Measurements from ENCODE around the gene SLC1A5. TPM values are rescaled to one million over a fixed set of nuclear protein-coding genes. Genes with fewer than 3 reads are reported as not detected.
"Not testable (repeated sequence)": the region's sequence is repeated elsewhere in the genome, so short reads cannot be mapped to it uniquely, and the experiment has no call there.

The SLC1A5 gene
- total and polyA plus RNA-seq, 2 donors, result 22.5 to 32.2 TPM

DNA sequence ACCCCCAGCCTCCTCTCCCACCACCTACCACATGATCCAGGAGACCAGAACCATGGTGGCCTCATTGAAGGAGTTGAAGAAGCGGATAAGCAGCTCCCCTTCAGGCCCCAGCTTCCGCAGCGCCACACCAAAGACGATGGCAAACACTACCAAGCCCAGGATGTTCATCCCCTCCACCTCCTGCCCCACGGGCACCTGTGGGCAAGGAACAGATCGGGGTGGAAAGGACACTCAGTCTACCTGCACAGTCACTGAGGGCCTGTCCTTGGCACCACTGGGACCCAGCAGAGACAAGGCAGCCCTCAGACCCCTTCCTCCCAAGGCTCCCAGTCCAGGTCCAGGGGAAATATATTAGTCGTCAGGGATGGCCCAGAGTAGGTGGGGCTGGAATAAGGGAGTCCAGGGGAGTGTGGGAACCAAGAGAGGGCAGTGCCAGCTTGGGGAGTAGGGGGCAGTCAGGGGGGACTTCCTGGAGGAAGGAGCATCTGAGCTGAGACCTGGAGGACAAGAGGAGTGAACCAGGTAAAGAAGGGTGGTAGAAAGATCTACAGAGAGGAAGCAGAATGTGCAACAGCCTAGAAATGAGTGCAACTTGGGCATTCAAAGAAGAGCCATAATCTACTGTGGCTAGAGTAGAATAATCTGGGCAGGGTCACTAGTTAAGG lies 5.9 kb downstream of the SLC1A5 start:
- no peak overlapping the region for H3K4me3 ChIP-seq (ENCODE audit: low read length in 2 of 2)
- H3K4me1 ChIP-seq (ENCODE audit: control insufficient read depth in 2 of 2, insufficient read depth in 2 of 2, low read length in 2 of 2), result peaks cover 26 to 41% of the 10 kb centered on the region in 2 donors
- 98% methylated on average over 7 of the region's 7 CpGs for WGBS
- H3K36me3 ChIP-seq (ENCODE audit: control insufficient read depth in 2 of 2, insufficient read depth in 2 of 2, low read length in 1 of 2), result peaks cover 42 to 44% of the 10 kb centered on the region in 2 donors
- H3K27ac ChIP-seq (ENCODE audit: low read depth in 1 of 2, low read length in 1 of 2), result no peak overlapping the region
- no peak for DNase-seq (ENCODE audit: low read depth in 6 of 9, low spot score in 9 of 9)
- no peaks in the 10 kb centered on the region for H3K27me3 ChIP-seq (ENCODE audit: control insufficient read depth in 2 of 2, insufficient read depth in 1 of 2, low read length in 1 of 2)
- H3K9me3 ChIP-seq (ENCODE audit: control insufficient read depth in 2 of 2, insufficient read depth in 1 of 2, low read length in 1 of 2), result no peaks in the 10 kb centered on the region

DNA sequence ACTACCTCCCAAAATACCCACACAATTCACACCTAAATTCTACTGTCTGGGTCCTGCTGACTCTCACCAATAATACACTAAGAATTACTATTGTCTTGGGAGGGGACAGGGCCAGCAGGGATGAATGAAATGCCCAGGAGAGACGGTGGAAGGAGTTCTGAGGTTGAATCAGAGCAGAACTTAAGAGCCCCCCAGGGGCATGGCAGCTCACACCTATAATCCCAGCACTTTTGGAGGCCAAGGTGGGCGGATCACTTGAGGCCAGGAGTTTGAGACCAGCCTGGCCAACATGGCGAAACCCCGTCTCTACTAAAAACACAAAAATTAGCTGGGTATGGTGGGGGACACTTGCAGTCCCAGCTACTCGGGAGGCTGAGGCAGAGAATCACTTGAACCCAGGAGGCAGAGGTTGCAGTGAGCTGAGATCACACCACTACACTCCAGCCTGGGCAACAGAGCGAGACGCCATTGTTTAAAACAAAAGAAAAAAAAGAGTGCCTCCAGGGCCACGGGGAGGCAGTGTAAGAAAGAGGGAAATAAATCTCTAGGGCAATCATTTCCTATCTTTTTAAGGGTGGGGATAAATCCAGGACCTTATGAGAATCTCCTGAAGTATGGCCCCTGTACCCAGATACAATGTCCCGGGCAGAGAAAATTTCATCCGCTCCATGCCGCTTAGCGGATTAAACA lies 10.3 kb downstream of the SLC1A5 start:
- 92% methylated on average over 12 of the region's 12 CpGs for WGBS
- DNase-seq (ENCODE audit: low read depth in 6 of 9, low spot score in 9 of 9); H3K4me3 ChIP-seq (ENCODE audit: low read length in 2 of 2); H3K4me1 ChIP-seq (ENCODE audit: control insufficient read depth in 2 of 2, insufficient read depth in 2 of 2, low read length in 2 of 2); H3K27ac ChIP-seq (ENCODE audit: low read depth in 1 of 2, low read length in 1 of 2); H3K9me3 ChIP-seq (ENCODE audit: control insufficient read depth in 2 of 2, insufficient read depth in 1 of 2, low read length in 1 of 2); H3K27me3 ChIP-seq (ENCODE audit: control insufficient read depth in 2 of 2, insufficient read depth in 1 of 2, low read length in 1 of 2): not testable (repeated sequence)
- peaks cover 64 to 66% of the 10 kb centered on the region in 2 donors for H3K36me3 ChIP-seq (ENCODE audit: control insufficient read depth in 2 of 2, insufficient read depth in 2 of 2, low read length in 1 of 2)

DNA sequence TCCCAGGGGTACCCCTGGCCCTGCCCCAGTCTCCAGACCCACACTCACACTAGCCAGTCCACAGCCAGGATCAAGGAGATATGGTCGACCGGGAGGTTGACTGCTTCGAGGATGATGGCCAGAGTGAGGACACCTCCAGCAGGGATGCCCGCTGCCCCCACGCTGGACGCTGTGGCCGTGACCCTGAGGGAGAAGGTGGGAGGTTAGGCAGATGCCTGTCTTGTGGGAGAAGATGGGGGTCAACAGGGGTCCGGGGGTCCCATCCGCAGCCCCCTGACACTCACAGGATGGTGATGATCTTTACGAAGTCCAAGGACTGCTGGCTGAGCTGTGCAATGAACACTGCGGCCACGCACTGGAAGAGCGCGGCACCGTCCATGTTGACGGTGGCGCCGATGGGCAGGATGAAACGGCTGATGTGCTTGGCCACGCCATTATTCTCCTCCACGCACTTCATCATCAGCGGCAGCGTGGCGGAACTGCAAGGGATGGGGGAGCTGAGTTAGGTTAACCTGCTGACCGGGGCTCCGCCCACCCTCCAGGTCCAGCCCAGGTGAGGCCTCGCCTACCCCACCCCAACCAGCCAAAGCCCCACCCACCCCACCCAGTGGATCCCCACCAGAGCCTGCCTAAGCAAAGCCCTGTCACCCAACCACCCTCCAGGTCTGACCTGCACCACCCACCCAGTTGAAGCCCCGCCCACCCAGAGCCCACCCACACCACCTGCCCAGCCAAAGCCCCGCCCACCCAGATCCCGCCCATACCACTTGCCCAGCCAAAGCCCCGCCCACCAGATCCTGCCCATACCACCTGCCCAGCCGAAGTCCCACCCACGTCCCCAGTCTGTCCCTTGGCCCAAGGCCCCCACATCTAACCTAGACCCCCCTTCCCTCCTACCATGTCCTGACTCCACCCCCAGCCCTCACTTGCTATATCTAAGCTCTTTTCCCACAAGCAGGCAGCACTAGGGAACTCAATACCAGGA lies 11.2 kb downstream of the SLC1A5 start:
- Histone ChIP-seq H3K36me3 (ENCODE audit: control insufficient read depth in 2 of 2, insufficient read depth in 2 of 2, low read length in 1 of 2) (peaks cover 56 to 58% of the 10 kb centered on the region in 2 donors), H3K27ac (ENCODE audit: low read depth in 1 of 2, low read length in 1 of 2) (no peak overlapping the region), H3K4me3 (ENCODE audit: low read length in 2 of 2) (no peak overlapping the region), H3K4me1 (ENCODE audit: control insufficient read depth in 2 of 2, insufficient read depth in 2 of 2, low read length in 2 of 2) (no peaks in the 10 kb centered on the region), H3K27me3 (ENCODE audit: control insufficient read depth in 2 of 2, insufficient read depth in 1 of 2, low read length in 1 of 2) (no peaks in the 10 kb centered on the region), H3K9me3 (ENCODE audit: control insufficient read depth in 2 of 2, insufficient read depth in 1 of 2, low read length in 1 of 2) (no peaks in the 10 kb centered on the region)
- WGBS, result 98% methylated on average over 33 of the region's 33 CpGs
- no peak for DNase-seq (ENCODE audit: low read depth in 6 of 9, low spot score in 9 of 9)

DNA sequence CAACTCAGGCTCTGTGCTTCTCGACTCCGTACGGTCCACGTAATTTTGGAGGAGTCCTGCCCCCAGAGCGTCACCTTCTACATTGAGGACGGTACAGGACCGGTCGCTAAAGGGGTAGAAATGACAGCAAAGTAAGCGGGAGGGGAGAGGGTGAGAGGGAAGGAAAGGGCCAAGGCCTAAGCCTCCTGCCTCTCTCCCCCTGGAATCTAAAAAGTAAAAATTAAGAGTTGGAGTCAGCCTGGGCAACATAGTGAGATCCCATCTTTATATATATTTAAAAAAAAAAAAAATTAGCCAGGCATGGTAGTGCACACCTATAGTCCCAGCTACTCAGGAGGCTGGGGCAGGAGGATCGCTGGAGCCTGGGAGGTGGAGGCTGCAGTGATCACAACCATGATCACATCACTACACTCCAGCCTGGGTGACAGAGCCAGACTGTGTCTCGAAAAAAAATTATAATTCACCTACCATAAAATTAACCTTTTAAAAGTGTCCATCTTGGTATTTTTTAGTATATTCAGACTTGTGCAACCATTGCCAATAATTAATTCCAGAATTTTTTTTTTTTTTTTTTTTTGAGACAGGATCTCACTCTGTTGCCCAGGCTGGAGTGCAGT lies 12.6 kb downstream of the SLC1A5 start:
- H3K27me3 ChIP-seq (ENCODE audit: control insufficient read depth in 2 of 2, insufficient read depth in 1 of 2, low read length in 1 of 2), result no peaks in the 10 kb centered on the region
- H3K4me3 ChIP-seq (ENCODE audit: low read length in 2 of 2), result no peak overlapping the region
- peaks cover 44 to 45% of the 10 kb centered on the region in 2 donors for H3K36me3 ChIP-seq (ENCODE audit: control insufficient read depth in 2 of 2, insufficient read depth in 2 of 2, low read length in 1 of 2)
- no peak overlapping the region for H3K27ac ChIP-seq (ENCODE audit: low read depth in 1 of 2, low read length in 1 of 2)
- 95% methylated on average over 11 of the region's 11 CpGs for WGBS
- no peaks in the 10 kb centered on the region for H3K4me1 ChIP-seq (ENCODE audit: control insufficient read depth in 2 of 2, insufficient read depth in 2 of 2, low read length in 2 of 2)
- no peaks in the 10 kb centered on the region for H3K9me3 ChIP-seq (ENCODE audit: control insufficient read depth in 2 of 2, insufficient read depth in 1 of 2, low read length in 1 of 2)
- DNase-seq (ENCODE audit: low read depth in 6 of 9, low spot score in 9 of 9), result no peak

DNA sequence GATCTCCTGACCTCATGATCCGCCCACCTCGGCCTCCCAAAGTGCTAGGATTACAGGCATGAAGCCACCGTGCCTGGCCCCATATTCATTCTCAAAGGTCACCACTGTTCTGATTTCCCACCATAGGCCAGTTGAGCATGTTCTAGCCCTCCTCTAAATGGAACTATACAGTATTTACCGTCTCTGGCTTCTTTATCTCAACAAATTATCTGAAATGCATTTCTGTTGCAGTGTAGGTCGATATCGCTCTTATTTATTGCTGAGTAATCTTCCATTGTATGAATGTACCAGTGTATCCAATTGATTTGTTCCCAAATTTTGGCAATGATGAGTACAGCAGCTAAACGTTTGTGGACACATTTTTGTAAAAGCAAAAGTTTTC lies 15.4 kb downstream of the SLC1A5 start:
- Histone ChIP-seq H3K4me3 (ENCODE audit: low read length in 2 of 2) (no peak overlapping the region), H3K9me3 (ENCODE audit: control insufficient read depth in 2 of 2, insufficient read depth in 1 of 2, low read length in 1 of 2) (no peaks in the 10 kb centered on the region), H3K27ac (ENCODE audit: low read depth in 1 of 2, low read length in 1 of 2) (no peak overlapping the region), H3K36me3 (ENCODE audit: control insufficient read depth in 2 of 2, insufficient read depth in 2 of 2, low read length in 1 of 2) (peaks cover 31% of the 10 kb centered on the region in 2 donors), H3K4me1 (ENCODE audit: control insufficient read depth in 2 of 2, insufficient read depth in 2 of 2, low read length in 2 of 2) (no peaks in the 10 kb centered on the region), H3K27me3 (ENCODE audit: control insufficient read depth in 2 of 2, insufficient read depth in 1 of 2, low read length in 1 of 2) (no peaks in the 10 kb centered on the region)
- 94% methylated on average over 7 of the region's 7 CpGs for WGBS
- no peak for DNase-seq (ENCODE audit: low read depth in 6 of 9, low spot score in 9 of 9)

DNA sequence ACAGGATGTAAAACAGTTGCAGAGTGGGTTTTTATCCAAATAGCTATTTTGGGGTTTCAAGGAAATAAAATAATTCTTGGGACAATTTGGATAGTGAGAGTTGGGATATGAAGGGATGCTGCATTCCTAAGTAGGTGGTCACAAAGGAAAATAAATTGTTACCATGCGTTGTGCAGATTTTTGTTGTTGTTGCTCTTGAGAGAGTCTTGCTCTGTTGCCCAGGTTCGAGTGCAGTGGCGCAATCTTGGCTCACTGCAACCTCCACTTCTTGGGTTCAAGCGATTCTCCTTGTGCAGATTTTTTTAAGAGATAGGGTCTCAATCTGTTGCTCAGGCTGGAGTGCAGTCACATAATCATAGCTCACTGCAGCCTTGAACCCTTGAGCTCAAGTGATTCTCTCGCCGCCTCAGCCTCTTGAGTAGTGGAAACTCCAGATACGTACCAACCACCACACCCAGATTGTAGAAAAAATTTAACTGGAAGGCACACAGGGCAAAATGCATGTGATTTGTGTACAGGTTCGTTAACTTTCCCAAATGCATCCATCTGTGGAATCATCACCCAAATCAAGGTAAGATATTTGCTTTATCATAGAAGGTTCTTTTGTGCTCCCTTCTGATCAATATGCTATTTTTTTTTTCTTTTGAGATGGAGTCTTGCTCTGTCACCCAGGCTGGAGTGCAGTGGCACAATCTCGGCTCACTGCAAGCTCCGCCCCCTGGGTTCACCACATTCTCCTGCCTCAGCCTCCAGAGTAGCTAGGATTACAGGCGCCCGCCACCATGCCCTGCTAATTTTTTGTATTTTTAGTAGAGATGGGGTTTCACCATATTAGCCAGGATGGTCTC lies 16.0 kb downstream of the SLC1A5 start:
- H3K27ac ChIP-seq (ENCODE audit: low read depth in 1 of 2, low read length in 1 of 2), result no peak overlapping the region
- no peak for DNase-seq (ENCODE audit: low read depth in 6 of 9, low spot score in 9 of 9)
- 93% methylated on average over 12 of the region's 12 CpGs for WGBS

DNA sequence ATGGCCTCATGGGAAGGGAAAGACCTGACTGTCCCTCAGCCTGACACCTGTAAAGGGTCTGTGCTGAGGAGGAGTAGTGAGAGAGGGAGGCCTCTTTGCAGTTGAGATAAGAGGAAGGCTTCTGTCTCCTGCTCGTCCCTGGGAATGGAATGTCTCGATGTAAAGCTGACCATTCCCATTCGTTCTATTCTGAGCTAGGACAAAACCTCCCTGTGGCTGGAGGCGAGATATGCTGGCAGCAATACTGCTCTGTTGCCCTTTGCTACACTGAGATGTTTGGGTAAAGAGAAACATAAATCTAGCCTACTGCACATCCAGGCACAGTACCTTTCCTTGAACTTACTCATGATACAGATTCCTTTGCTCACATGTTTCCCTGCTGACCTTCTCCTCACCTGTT lies 19.6 kb downstream of the SLC1A5 start:
- not testable (repeated sequence) for H3K36me3 ChIP-seq (ENCODE audit: control insufficient read depth in 2 of 2, insufficient read depth in 2 of 2, low read length in 1 of 2); DNase-seq (ENCODE audit: low read depth in 6 of 9, low spot score in 9 of 9)
- 84% methylated on average over 4 of the region's 4 CpGs for WGBS

More for the DNA sequence above, 16.0 kb downstream of the SLC1A5 start:
- Histone ChIP-seq H3K9me3 (ENCODE audit: control insufficient read depth in 2 of 2, insufficient read depth in 1 of 2, low read length in 1 of 2) (no peaks in the 10 kb centered on the region), H3K4me1 (ENCODE audit: control insufficient read depth in 2 of 2, insufficient read depth in 2 of 2, low read length in 2 of 2) (no peaks in the 10 kb centered on the region), H3K36me3 (ENCODE audit: control insufficient read depth in 2 of 2, insufficient read depth in 2 of 2, low read length in 1 of 2) (peaks cover 27 to 29% of the 10 kb centered on the region in 2 donors), H3K27me3 (ENCODE audit: control insufficient read depth in 2 of 2, insufficient read depth in 1 of 2, low read length in 1 of 2) (no peaks in the 10 kb centered on the region), H3K4me3 (ENCODE audit: low read length in 2 of 2) (no peak overlapping the region)

DNA sequence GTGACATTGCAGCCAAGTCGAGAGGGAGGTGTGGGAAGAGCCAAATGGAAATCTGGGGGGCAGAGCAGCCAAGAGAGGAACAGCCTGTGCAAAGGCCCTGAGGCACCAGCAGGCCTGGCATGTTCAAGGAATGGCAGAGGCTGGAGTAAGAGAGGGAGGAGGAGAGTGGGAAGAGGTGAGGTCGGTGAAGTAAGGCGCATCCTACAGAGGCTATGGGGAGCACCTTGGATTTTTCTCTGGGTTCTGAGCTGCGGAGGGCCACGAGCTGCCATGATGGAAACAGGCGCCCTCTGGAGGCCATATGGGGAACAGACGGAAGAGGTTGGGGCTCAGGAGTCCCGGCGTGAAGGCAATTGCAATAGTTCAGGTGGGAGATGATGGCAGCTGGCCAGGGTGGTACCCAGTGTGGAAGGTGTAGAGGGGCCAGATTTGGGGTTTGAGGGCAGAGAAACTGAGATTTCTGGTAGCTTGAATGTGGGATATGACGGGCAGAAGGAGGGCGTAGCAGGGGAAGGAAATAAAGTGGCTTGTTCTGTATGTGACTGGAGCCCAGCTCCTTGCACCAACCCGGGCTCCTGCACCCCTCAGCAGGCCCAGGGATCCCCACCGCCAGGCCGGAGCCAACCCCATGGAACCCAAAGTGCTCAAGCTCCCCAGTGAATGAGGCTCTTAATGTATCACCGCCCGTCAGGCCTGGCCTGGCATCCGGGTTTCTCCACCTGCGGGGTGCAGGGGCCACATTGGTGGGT lies 21.7 kb downstream of the SLC1A5 start:
- Histone ChIP-seq H3K4me1 (ENCODE audit: control insufficient read depth in 2 of 2, insufficient read depth in 2 of 2, low read length in 2 of 2) (no peaks in the 10 kb centered on the region), H3K36me3 (ENCODE audit: control insufficient read depth in 2 of 2, insufficient read depth in 2 of 2, low read length in 1 of 2) (no peaks in the 10 kb centered on the region), H3K27ac (ENCODE audit: low read depth in 1 of 2, low read length in 1 of 2) (peak overlapping the region in 1 of 2 donors; percentile 8), H3K27me3 (ENCODE audit: control insufficient read depth in 2 of 2, insufficient read depth in 1 of 2, low read length in 1 of 2) (no peaks in the 10 kb centered on the region), H3K4me3 (ENCODE audit: low read length in 2 of 2) (no peak overlapping the region), H3K9me3 (ENCODE audit: control insufficient read depth in 2 of 2, insufficient read depth in 1 of 2, low read length in 1 of 2) (no peaks in the 10 kb centered on the region)
- 59% methylated on average over 18 of the region's 18 CpGs for WGBS
- DNase-seq (ENCODE audit: low read depth in 6 of 9, low spot score in 9 of 9), result peak in 3 of 9 donors; percentile 46 to 73 (median 67)

More for the DNA sequence above, 19.6 kb downstream of the SLC1A5 start:
- not testable (repeated sequence) for H3K27ac ChIP-seq (ENCODE audit: low read depth in 1 of 2, low read length in 1 of 2); H3K27me3 ChIP-seq (ENCODE audit: control insufficient read depth in 2 of 2, insufficient read depth in 1 of 2, low read length in 1 of 2); H3K4me1 ChIP-seq (ENCODE audit: control insufficient read depth in 2 of 2, insufficient read depth in 2 of 2, low read length in 2 of 2); H3K4me3 ChIP-seq (ENCODE audit: low read length in 2 of 2); H3K9me3 ChIP-seq (ENCODE audit: control insufficient read depth in 2 of 2, insufficient read depth in 1 of 2, low read length in 1 of 2)

Measured in thymus (tissue), 11 donors.